CD8-positive, alpha-beta memory T cell (primary cell): ENCODE measurements around the gene RNF31. TPM values are rescaled to one million over a fixed set of nuclear protein-coding genes. Genes with fewer than 3 reads are reported as not detected.

Experiments used
- CTCF ChIA-PET: fragments of 350-600 bp; sonication (Branson Sonifier 250); formaldehyde crosslinking; loops from one replicate; lab custom pipeline; 2021; ENCODE audit warnings: antibody characterized with exemption; lab: Charles Lee
- POLR2A ChIA-PET: fragments of 350-600 bp; sonication (Branson Sonifier 250); formaldehyde crosslinking; loops from one replicate; lab custom pipeline; 2021; ENCODE audit warnings: antibody characterized with exemption; lab: Charles Lee
- DNase-seq, 5 donors: peaks; one replicate each; pipeline versions ENCODE4 v3.0.0 to v3.0.0-alpha.2; 2020 to 2022; ENCODE audit warnings: mixed read lengths in 1 of 5
- H3K27ac ChIP-seq: one replicate; pipeline ENCODE4 v1.7.0; 2013; ENCODE audit warnings: low read depth, mild to moderate bottlenecking, low read length, moderate library complexity
- H3K27me3 ChIP-seq: 2 replicates; pipeline ENCODE4 v1.7.0; 2013; ENCODE audit warnings: low read length, mild to moderate bottlenecking; ENCODE audit not compliant: insufficient read depth, poor library complexity, severe bottlenecking
- H3K36me3 ChIP-seq: 2 replicates; pipeline ENCODE4 v1.7.0; 2013; ENCODE audit warnings: mild to moderate bottlenecking, low read length, moderate library complexity; ENCODE audit not compliant: insufficient read depth
- H3K4me1 ChIP-seq: 2 replicates; pipeline ENCODE4 v1.7.0; 2013; ENCODE audit warnings: mild to moderate bottlenecking, low read length, moderate library complexity; ENCODE audit not compliant: insufficient read depth
- H3K4me3 ChIP-seq: 2 replicates; pipeline ENCODE4 v1.7.0; 2013; ENCODE audit warnings: mild to moderate bottlenecking, low read length
- H3K9me3 ChIP-seq: 2 replicates; pipeline ENCODE4 v1.7.0; 2013; ENCODE audit warnings: mild to moderate bottlenecking, low read length
- H3K27ac Mint-ChIP-seq, 8 donors: one replicate each; pipeline ENCODE4 v1.8.0; 2020 to 2021; ENCODE audit warnings: mixed read lengths in 8 of 8, mild to moderate bottlenecking in 6 of 8, inconsistent platforms in 3 of 8, moderate library complexity in 3 of 8
- H3K27me3 Mint-ChIP-seq, 2 donors: one replicate each; pipeline ENCODE4 v1.8.0; 2020 to 2021; ENCODE audit warnings: mixed read lengths in 2 of 2, mild to moderate bottlenecking in 1 of 2, moderate library complexity in 1 of 2
- H3K36me3 Mint-ChIP-seq, 3 donors: one replicate each; pipeline ENCODE4 v1.8.0; 2020 to 2021; ENCODE audit warnings: mixed read lengths in 3 of 3, inconsistent platforms in 1 of 3, mild to moderate bottlenecking in 1 of 3
- H3K4me1 Mint-ChIP-seq, 3 donors: one replicate each; pipeline ENCODE4 v1.8.0; 2020 to 2021; ENCODE audit warnings: mixed read lengths in 3 of 3, inconsistent platforms in 1 of 3, mild to moderate bottlenecking in 1 of 3
- H3K4me3 Mint-ChIP-seq, 7 donors: one replicate each; pipeline ENCODE4 v1.8.0; 2020 to 2021; ENCODE audit warnings: mixed read lengths in 7 of 7, mild to moderate bottlenecking in 6 of 7, moderate library complexity in 4 of 7, inconsistent platforms in 2 of 7
- H3K9me3 Mint-ChIP-seq, 5 donors: one replicate each; pipeline ENCODE4 v1.8.0; 2020 to 2022; ENCODE audit warnings: mixed read lengths in 5 of 5, mild to moderate bottlenecking in 3 of 5, moderate library complexity in 2 of 5, inconsistent platforms in 1 of 5
- polyA plus RNA-seq: library from polyadenylated mRNA; unstranded; fragments of 300-500 nt; fragmentation: Illumina TruSeq; gene quantifications from one replicate; pipeline ENCODE4 v1.2.3, GENCODE V29; 2021
- total RNA-seq, 2 experiments: library from RNA; stranded (reverse); gene quantifications; one replicate each; pipeline ENCODE4 v1.2.3, GENCODE V29; 2021

RNF31 gene
- total and polyA plus RNA-seq, 3 experiments from 2014 or later = 71.5 to 85.9 (median 85.9) TPM

DNA sequence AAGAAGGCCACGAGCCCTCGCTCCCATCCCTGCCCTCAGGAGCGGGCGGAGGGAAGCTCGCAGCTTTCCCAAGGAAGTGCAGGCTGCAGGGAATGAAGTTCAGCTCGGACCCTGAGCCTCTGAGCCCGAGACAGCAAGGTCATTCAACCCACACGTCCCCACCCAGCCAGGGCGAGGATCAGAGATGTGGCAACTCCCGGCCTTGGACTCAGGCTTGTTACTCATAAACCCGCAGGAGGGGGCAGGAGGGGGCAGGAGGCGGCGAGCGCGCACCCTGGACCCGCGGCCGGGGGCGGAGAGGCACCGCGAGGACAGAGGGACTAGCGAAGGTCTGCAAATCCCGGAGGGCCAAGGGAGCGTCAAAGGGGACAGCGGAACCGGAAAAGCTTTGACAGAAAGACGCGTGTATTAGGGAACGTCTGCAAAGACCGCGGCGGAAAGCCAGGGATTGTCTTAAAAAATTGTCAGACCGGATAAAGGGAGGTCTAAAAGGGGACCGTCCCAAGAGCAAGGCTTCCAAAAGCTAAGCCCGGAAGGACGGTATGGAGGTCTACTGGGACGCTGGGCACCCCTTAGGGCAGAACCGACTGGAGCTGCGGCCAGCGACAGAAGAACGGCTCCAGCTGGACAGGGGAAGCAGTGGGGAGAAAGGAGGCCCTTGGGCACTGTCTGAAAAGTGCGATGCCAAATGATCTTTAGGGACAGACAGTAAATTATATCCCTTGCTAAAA, 33.3 kb upstream of the RNF31 start:
- peak in 4 of 5 donors; percentile 69 to 88 (median 79) for DNase-seq
- Mint-ChIP-seq H3K4me3 (peak overlapping the region; percentile 96 to 100 (median 98)), H3K9me3 (no peaks in the 10 kb centered on the region), H3K27me3 (peaks cover 0 to 5% of the 10 kb centered on the region in 2 donors), H3K36me3 (peaks cover under 1 to 46% (median 13%) of the 10 kb centered on the region in 3 donors), H3K27ac (peak overlapping the region; percentile 98 to 100 (median 99)), H3K4me1 (peaks cover 31 to 39% (median 38%) of the 10 kb centered on the region in 3 donors)
- H3K36me3 ChIP-seq = peaks cover 19% of the 10 kb centered on the region
- no peaks in the 10 kb centered on the region for H3K27me3 ChIP-seq
- ChIA-PET CTCF (interaction anchor here (0.8 to 4.4 kb wide), 18 partner anchors 8 to 194 kb away, joined by 3 to 34 read pairs (median 6); partner anchors contain the start of genes CIDEB, EMC9, IRF9 and PSME1), POLR2A (interaction anchor here (0.7 to 4.6 kb wide), 19 partner anchors 12 to 317 kb away, joined by 3 to 58 read pairs (median 10); partner anchors contain the start of genes CHMP4A, DHRS1, EMC9 and IRF9)
- H3K4me1 ChIP-seq = peaks cover 34% of the 10 kb centered on the region
- H3K9me3 ChIP-seq = no peaks in the 10 kb centered on the region
- peak overlapping the region; percentile 98 for H3K27ac ChIP-seq
- peak overlapping the region; percentile 99 for H3K4me3 ChIP-seq

DNA sequence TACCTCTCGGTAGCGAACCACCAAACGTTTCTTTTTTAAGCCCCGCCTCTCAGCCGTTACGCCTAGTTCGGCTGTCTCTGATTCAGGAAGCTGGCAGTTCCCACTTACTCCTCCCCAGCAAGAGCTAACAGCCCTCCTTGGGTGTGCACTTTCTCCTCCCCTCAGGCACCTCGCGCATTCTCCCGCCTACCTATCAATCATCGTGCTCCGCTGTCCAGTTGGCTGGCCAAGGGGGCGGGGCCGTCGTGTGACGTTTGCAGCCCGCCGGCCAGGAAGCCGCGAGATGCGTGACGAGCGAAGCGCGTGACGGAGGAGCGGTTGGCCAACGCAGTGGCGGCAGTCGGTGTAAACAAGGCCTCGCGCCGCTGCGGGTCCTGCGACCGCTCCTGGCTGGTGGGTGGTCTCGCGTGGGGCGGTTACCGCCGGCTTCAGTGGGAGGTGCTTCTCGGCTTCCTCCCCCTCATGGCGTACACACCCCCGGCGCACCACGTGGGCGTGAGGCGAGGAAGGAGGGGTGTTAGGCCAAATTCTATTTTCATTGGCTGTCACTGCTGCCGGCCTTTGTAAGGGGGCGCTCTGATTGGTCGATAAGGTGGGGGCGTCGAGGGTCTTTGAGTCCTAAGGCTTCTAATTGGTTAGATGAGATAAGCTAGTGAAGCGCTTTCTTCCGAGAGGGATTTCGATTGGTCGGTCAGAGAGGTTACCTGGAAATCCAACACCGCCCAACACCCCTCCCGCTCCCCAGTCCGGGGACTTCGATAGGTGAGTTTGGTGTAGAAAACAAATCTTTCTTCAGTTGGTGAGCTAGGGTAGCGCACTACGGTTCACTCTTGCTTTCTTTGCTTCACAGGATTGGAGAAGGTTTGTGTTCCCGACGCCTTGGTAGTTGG, 32.5 kb upstream of the RNF31 start, which contains the start of the genes DCAF11 and NRL:
TSS of gene DCAF11 (plus strand) at position 246 of the 890 bp plus-strand sequence. CDS start 818 bp downstream, outside the sequence.
TSS of gene NRL (minus strand) at position 418 of the 890 bp plus-strand sequence. CDS start 32,101 bp downstream, outside the sequence.
- Mint-ChIP-seq H3K36me3 (peaks cover 5 to 54% (median 19%) of the 10 kb centered on the region in 3 donors), H3K9me3 (no peaks in the 10 kb centered on the region), H3K27me3 (peaks cover 0 to 5% of the 10 kb centered on the region in 2 donors), H3K4me1 (peaks cover 30 to 37% (median 36%) of the 10 kb centered on the region in 3 donors), H3K4me3 (peak within 1 kb of the TSS; percentile 96 to 100 (median 98)), H3K27ac (peak within 1 kb of the TSS; percentile 98 to 100 (median 99))
- H3K4me3 ChIP-seq = peak within 1 kb of the TSS; percentile 99
- H3K9me3 ChIP-seq = no peaks in the 10 kb centered on the region
- H3K4me1 ChIP-seq = peaks cover 28% of the 10 kb centered on the region
- H3K36me3 ChIP-seq = peaks cover 27% of the 10 kb centered on the region
- ChIA-PET POLR2A (interaction anchor here (0.7 to 4.6 kb wide), 22 partner anchors 11 to 794 kb away, joined by 3 to 58 read pairs (median 6); partner anchors contain the start of genes CHMP4A, DHRS1, DHRS4 and EMC9), CTCF (interaction anchor here (0.8 to 4.4 kb wide), 23 partner anchors 8 to 327 kb away, joined by 3 to 34 read pairs (median 6); partner anchors contain the start of genes CHMP4A, CIDEB, EMC9 and IPO4)
- H3K27me3 ChIP-seq = no peaks in the 10 kb centered on the region
- peak; percentile 97 to 100 (median 99) for DNase-seq
- H3K27ac ChIP-seq = peak within 1 kb of the TSS; percentile 98

DNA sequence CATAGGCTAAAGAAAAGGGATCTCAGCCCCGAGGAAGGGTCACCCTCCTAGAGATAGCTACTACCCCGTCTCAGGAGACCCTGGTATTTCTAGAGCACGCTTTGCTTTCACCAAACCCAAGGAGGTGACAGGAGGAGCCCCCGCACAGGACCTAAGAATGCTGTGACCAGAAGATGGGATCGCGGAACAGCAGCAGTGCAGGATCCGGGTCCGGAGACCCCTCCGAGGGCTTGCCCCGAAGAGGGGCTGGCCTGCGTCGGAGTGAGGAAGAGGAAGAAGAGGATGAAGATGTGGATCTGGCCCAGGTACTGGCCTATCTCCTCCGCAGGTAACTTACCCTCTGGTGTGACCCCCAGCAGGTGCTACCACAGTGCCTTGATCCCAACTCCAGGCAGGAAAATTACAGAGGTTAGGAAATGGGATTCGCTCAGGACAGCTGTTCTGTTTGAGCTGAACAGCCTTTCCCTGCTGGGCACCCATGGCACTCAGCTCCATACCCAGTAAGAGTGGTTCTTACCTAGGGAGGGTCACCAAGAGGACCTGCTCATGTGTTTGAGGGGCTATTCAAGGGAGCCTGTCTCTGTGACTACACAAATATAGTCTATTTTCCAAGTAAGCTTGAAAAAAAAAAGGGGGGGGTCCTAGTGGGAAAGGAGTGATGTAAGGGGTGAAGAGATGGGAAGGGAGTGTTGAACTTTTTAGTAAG, 31.7 kb upstream of the RNF31 start:
- H3K36me3 ChIP-seq = peaks cover 32% of the 10 kb centered on the region
- peak overlapping the region; percentile 98 for H3K27ac ChIP-seq
- Mint-ChIP-seq H3K36me3 (peaks cover 5 to 58% (median 19%) of the 10 kb centered on the region in 3 donors), H3K4me1 (peaks cover 30 to 37% (median 35%) of the 10 kb centered on the region in 3 donors), H3K27me3 (peaks cover 0 to 5% of the 10 kb centered on the region in 2 donors), H3K27ac (peak overlapping the region; percentile 98 to 100 (median 99)), H3K4me3 (peak overlapping the region; percentile 96 to 100 (median 98)), H3K9me3 (no peaks in the 10 kb centered on the region)
- no peaks in the 10 kb centered on the region for H3K9me3 ChIP-seq
- ChIA-PET POLR2A (interaction anchor here (0.9 to 4.6 kb wide), 19 partner anchors 10 to 795 kb away, joined by 3 to 58 read pairs (median 10); partner anchors contain the start of genes CHMP4A, DHRS1, DHRS4 and EMC9), CTCF (interaction anchor here (1.0 to 4.4 kb wide), 19 partner anchors 9 to 326 kb away, joined by 3 to 34 read pairs (median 8); partner anchors contain the start of genes CHMP4A, CIDEB, EMC9 and IPO4)
- no peaks in the 10 kb centered on the region for H3K27me3 ChIP-seq
- no peak for DNase-seq
- H3K4me3 ChIP-seq = peak overlapping the region; percentile 93
- peaks cover 28% of the 10 kb centered on the region for H3K4me1 ChIP-seq

DNA sequence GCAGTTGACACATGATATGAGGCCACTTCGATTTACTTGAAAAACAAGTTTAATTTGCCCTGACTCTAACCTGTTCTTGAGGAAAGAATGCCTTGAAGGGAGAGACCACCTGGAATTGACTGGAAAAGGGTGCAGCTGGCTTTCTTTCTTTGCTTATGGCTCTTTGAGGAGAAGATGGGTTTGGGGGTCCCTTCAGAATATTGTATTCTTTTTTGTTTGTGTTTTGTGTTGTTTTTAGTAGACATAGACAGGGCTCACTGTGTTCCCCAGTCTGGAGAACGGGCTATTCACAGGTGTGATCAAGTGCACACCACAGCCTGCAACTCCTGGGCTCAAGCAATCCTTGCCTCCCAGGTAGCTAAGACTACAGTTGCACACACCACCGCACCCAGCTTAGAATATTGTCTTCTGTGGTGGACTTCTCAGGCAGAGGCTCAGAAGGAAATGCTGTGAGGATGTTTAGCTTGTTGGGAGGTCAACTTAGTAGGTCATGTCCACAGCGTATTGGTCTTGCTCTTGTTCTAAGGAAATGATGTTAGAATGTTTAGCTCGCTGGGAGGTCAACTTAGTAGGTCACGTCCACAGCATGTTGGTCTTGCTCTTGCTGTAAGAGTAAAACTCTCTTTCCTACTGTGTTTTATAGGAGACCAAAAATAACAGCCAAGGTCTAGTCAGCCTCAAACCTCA, 31.0 kb upstream of the RNF31 start:
- H3K27ac ChIP-seq = peak overlapping the region; percentile 98

DNA sequence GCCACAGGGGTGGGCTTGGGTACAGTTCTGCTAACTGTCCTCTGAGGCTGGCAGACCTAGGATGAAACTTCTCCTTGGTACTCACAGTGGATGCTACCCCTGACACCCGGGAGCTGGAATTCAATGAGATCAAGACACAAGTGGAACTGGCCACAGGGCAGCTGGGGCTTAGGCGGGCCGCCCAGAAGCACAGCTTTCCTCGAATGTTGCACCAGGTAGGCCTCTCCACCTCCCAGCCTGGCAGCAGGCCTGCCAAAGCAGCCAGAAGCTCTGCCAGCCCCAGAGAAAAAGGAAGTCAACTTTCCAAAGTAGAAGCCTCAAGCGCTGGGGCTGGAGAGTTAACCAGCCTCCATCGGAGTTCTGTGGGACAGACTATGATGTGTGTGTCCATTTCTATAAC, 30.1 kb upstream of the RNF31 start:
- Mint-ChIP-seq H3K27me3 (peaks cover 0 to 5% of the 10 kb centered on the region in 2 donors), H3K4me1 (peaks cover 30 to 37% (median 33%) of the 10 kb centered on the region in 3 donors), H3K36me3 (peaks cover 5 to 70% (median 22%) of the 10 kb centered on the region in 3 donors), H3K27ac (peak overlapping the region in 1 of 8 donors; percentile 36), H3K4me3 (peak overlapping the region in 1 of 7 donors; percentile 49), H3K9me3 (no peaks in the 10 kb centered on the region)
- Histone ChIP-seq H3K4me3 (no peak overlapping the region), H3K27me3 (no peaks in the 10 kb centered on the region), H3K9me3 (no peaks in the 10 kb centered on the region), H3K4me1 (peaks cover 28% of the 10 kb centered on the region), H3K27ac (no peak overlapping the region), H3K36me3 (peaks cover 45% of the 10 kb centered on the region)
- DNase-seq = no peak
- CTCF ChIA-PET = interaction anchor here (1.2 to 4.4 kb wide), 7 partner anchors 8 to 44 kb away, joined by 4 to 34 read pairs (median 9); partner anchors contain the start of genes EMC9, IRF9, PSME1 and PSME2
- POLR2A ChIA-PET = interaction anchor here (1.1 to 4.6 kb wide), 2 partner anchors 15 to 20 kb away, joined by 4 to 58 read pairs; partner anchors contain the start of gene PSME1

More for the DNA sequence above, 31.0 kb upstream of the RNF31 start:
- H3K9me3 ChIP-seq = no peaks in the 10 kb centered on the region
- Mint-ChIP-seq H3K27ac (peak overlapping the region; percentile 79 to 100 (median 99)), H3K36me3 (peaks cover 5 to 65% (median 19%) of the 10 kb centered on the region in 3 donors), H3K4me3 (peak overlapping the region; percentile 96 to 100 (median 98)), H3K9me3 (no peaks in the 10 kb centered on the region), H3K4me1 (peaks cover 30 to 37% (median 33%) of the 10 kb centered on the region in 3 donors), H3K27me3 (peaks cover 0 to 5% of the 10 kb centered on the region in 2 donors)
- peak overlapping the region; percentile 93 for H3K4me3 ChIP-seq
- peaks cover 39% of the 10 kb centered on the region for H3K36me3 ChIP-seq
- no peak for DNase-seq
- POLR2A ChIA-PET = interaction anchor here (1.1 to 4.6 kb wide), 6 partner anchors 16 to 163 kb away, joined by 3 to 58 read pairs (median 21); partner anchors contain the start of genes DHRS4, EMC9, PCK2 and PSME1
- no peaks in the 10 kb centered on the region for H3K27me3 ChIP-seq
- H3K4me1 ChIP-seq = peaks cover 28% of the 10 kb centered on the region
- CTCF ChIA-PET = interaction anchor here (1.0 to 4.4 kb wide), 12 partner anchors 7 to 192 kb away, joined by 3 to 34 read pairs (median 10); partner anchors contain the start of genes CHMP4A, CIDEB, EMC9 and IPO4

DNA sequence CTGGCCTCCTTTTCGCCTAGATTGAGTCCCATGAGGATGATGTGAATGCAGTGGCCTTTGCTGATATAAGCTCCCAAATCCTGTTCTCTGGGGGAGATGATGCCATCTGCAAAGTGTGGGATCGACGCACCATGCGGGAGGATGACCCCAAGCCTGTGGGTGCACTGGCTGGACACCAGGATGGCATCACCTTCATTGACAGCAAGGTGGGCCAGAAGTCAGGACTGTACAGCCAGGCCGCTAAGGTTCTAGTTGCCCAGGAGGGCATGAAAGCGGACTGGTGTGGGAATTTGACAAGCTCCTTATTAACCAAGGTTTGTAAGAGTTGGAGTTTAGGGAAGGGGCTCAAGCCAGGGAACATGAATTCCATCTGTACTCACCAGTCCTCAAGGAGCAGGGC, 27.6 kb upstream of the RNF31 start:
- Mint-ChIP-seq H3K27ac (peak overlapping the region in 1 of 8 donors; percentile 46), H3K9me3 (no peaks in the 10 kb centered on the region), H3K4me1 (peaks cover 27 to 37% (median 29%) of the 10 kb centered on the region in 3 donors), H3K36me3 (peaks cover 5 to 84% (median 25%) of the 10 kb centered on the region in 3 donors), H3K27me3 (peaks cover 0 to 4% of the 10 kb centered on the region in 2 donors), H3K4me3 (peak overlapping the region in 1 of 7 donors; percentile 44)
- H3K27ac ChIP-seq = no peak overlapping the region
- no peaks in the 10 kb centered on the region for H3K9me3 ChIP-seq
- CTCF ChIA-PET = interaction anchor here (1.3 to 2.4 kb wide), 3 partner anchors 27 to 214 kb away, joined by 3 to 13 read pairs (median 4); partner anchors contain the start of genes IRF9, PSME2 and RNF31
- no peak overlapping the region for H3K4me3 ChIP-seq
- H3K4me1 ChIP-seq = peaks cover 24% of the 10 kb centered on the region
- peaks cover 61% of the 10 kb centered on the region for H3K36me3 ChIP-seq
- H3K27me3 ChIP-seq = no peaks in the 10 kb centered on the region
- POLR2A ChIA-PET = no interaction called here
- DNase-seq = no peak
